Eye (tissue), 1 donor: ENCODE results near the gene ADH1C.
"Not testable (repeated sequence)": the region's sequence is repeated elsewhere in the genome, so short reads cannot be mapped to it uniquely, and the experiment has no call there.

Experiments used
- DNase-seq: peaks from one replicate; pipeline ENCODE4 v3.0.0-alpha.2; 2015

ADH1C gene

GRCh38 chr4:99352602-99353537, at the start of gene ADH1C:
Gene ADH1C (minus strand): TSS chr4:99352746. CDS start chr4:99352675, 71 bp downstream.
- DNase-seq, result peak; percentile 67

- DNase-seq, result no peak
These were observed 48.3 kb upstream of the ADH1C start for GRCh38 chr4:99400831-99401230.

- DNase-seq, result no peak
These were observed 46.5 kb upstream of the ADH1C start for GRCh38 chr4:99399017-99399416.

- DNase-seq, result no peak
These were observed 43.2 kb upstream of the ADH1C start for GRCh38 chr4:99395595-99396364.

- DNase-seq, result no peak
These were observed 42.4 kb upstream of the ADH1C start for GRCh38 chr4:99394896-99395295.

- DNase-seq, result no peak
These were observed 37.5 kb upstream of the ADH1C start for GRCh38 chr4:99390055-99390454.

GRCh38 chr4:99389606-99390005, 37.1 kb upstream of the ADH1C start:
- DNase-seq, result no peak

- peak; percentile 70 for DNase-seq
These were observed 31.4 kb upstream of the ADH1C start for GRCh38 chr4:99383833-99384392.

GRCh38 chr4:99383399-99383798, 30.9 kb upstream of the ADH1C start:
- no peak for DNase-seq

- DNase-seq, result no peak
These were observed 30.3 kb upstream of the ADH1C start for GRCh38 chr4:99382745-99383360.

GRCh38 chr4:99381588-99382175, 29.1 kb upstream of the ADH1C start:
- no peak for DNase-seq

GRCh38 chr4:99379571-99379970, 27.0 kb upstream of the ADH1C start:
- DNase-seq, result no peak

GRCh38 chr4:99378876-99379275, 26.3 kb upstream of the ADH1C start:
- no peak for DNase-seq

GRCh38 chr4:99377341-99377740, 24.8 kb upstream of the ADH1C start:
- peak; percentile 15 for DNase-seq

GRCh38 chr4:99372464-99372863, 19.9 kb upstream of the ADH1C start:
- DNase-seq, result not testable (repeated sequence)

- DNase-seq, result not testable (repeated sequence)
These were observed 15.3 kb upstream of the ADH1C start for GRCh38 chr4:99367817-99368216.

- DNase-seq, result no peak
These were observed 13.9 kb upstream of the ADH1C start for GRCh38 chr4:99366491-99366890.

GRCh38 chr4:99362768-99363167, 10.2 kb upstream of the ADH1C start:
- no peak for DNase-seq

- DNase-seq, result no peak
These were observed 9.3 kb upstream of the ADH1C start for GRCh38 chr4:99361899-99362275.

- no peak for DNase-seq
These were observed 8.8 kb upstream of the ADH1C start for GRCh38 chr4:99361268-99361898.

- no peak for DNase-seq
These were observed 7.1 kb upstream of the ADH1C start for GRCh38 chr4:99359480-99360204.

GRCh38 chr4:99357948-99358347, 5.4 kb upstream of the ADH1C start:
- DNase-seq, result no peak
